ENCODE results near the gene SLC16A12. TPM values are rescaled to one million over a fixed set of nuclear protein-coding genes. Genes with fewer than 3 reads are reported as not detected.
"Not testable (repeated sequence)": the region's sequence is repeated elsewhere in the genome, so short reads cannot be mapped to it uniquely, and the experiment has no call there.

The SLC16A12 gene
- total and polyA plus RNA-seq, 2 of the 8 experiments (the other 6 are each of a cell fraction or from before 2014, with no cell fraction given): 1.6 to 1.9 TPM

DNA sequence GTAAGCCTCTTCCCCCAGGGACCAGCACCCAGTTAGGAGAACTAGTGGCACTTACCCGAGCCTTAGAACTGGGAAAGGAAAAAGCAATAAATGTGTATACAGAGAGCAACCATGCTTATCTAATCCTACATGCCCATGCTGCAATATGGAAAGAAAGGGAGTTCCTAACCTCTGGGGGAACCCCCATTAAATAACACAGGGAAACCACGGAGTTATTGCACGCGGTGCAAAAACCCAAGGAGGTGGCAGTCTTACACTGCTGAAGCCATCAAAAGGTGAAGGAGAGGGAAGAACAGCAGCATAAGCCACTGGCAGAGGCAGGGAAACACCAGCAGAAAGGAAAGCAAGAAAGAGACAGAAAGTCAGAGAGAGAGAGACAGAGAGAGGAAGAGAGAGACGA, 124.8 kb downstream of the SLC16A12 start:
- H2BK15ac ChIP-seq (ENCODE audit: low read length); H3K4me2 ChIP-seq (ENCODE audit: insufficient read depth in 1 of 2, low read depth in 2 of 2, low read length in 2 of 2); H2BK12ac ChIP-seq (ENCODE audit: low read depth, low read length); H4K20me1 ChIP-seq (replicated peaks in 1 of 2; ENCODE audit: control insufficient read depth in 1 of 2, insufficient read depth in 2 of 2, low read length in 2 of 2); H2BK5ac ChIP-seq (ENCODE audit: low read depth, low read length); H3K23me2 ChIP-seq (ENCODE audit: low read depth, low read length); FAIRE-seq; H4K91ac ChIP-seq (replicated peaks; ENCODE audit: insufficient read length, low read length); H4K8ac ChIP-seq (ENCODE audit: extremely low read depth, insufficient read depth, low read length); H3K4ac ChIP-seq (replicated peaks; ENCODE audit: insufficient read length, low read depth, low read length); POLR2A ChIA-PET (ENCODE audit: partially characterized antibody); H2AFZ ChIP-seq (ENCODE audit: low read length); H2AK5ac ChIP-seq (ENCODE audit: low read depth, low read length); H3K79me2 ChIP-seq (ENCODE audit: control insufficient read depth in 1 of 2, insufficient read depth in 2 of 2, low read length in 2 of 2); H3K18ac ChIP-seq (ENCODE audit: extremely low read depth, low read length); H3K9me3 ChIP-seq (ENCODE audit: insufficient read depth in 2 of 2, low read depth in 1 of 2, low read length in 1 of 2); H3K23ac ChIP-seq (ENCODE audit: insufficient read length); H3K27me3 ChIP-seq (replicated peaks in 1 of 4; ENCODE audit: control insufficient read depth in 3 of 4, extremely low read depth in 1 of 4, insufficient read depth in 3 of 4, low read length in 3 of 4); H3K27ac ChIP-seq (ENCODE audit: low read depth, low read length); H3K9ac ChIP-seq (replicated peaks in 1 of 4; ENCODE audit: extremely low read depth in 1 of 4, low read depth in 3 of 4, low read length in 3 of 4); DNase-seq (ENCODE audit: low read depth in 1 of 2, low spot score in 2 of 2); H3K79me1 ChIP-seq (ENCODE audit: low read depth, low read length); H3K4me3 ChIP-seq (ENCODE audit: extremely low read depth in 1 of 4, insufficient read depth in 2 of 4, low read depth in 3 of 4, low read length in 4 of 4); H3K4me1 ChIP-seq (replicated peaks in 1 of 4; ENCODE audit: control insufficient read depth in 3 of 4, insufficient read depth in 4 of 4, low read length in 3 of 4); H2BK120ac ChIP-seq (replicated peaks; ENCODE audit: low read depth, low read length); H3K56ac ChIP-seq (replicated peaks; ENCODE audit: insufficient read length, low read depth, low read length); CTCF ChIA-PET (ENCODE audit: partially characterized antibody); H3K36me3 ChIP-seq (ENCODE audit: control insufficient read depth in 2 of 4, insufficient read depth in 4 of 4, low read length in 3 of 4); H2BK20ac ChIP-seq (ENCODE audit: low read length); H3K14ac ChIP-seq (ENCODE audit: insufficient read length); H4K5ac ChIP-seq (ENCODE audit: insufficient read length, low read depth, low read length): not testable (repeated sequence)
- 84% methylated on average over 5 of the region's 5 CpGs; no CpG with 5 or more reads in 1 of the 2 experiments for WGBS, 2 experiments (ENCODE audit: extremely low coverage in 1 of 2, insufficient coverage in 1 of 2, insufficient read length in 1 of 2, insufficient replicate concordance in 2 of 2, low coverage in 1 of 2, low lambda C conversion rate in 2 of 2, missing lambda C conversion rate in 1 of 2)

DNA sequence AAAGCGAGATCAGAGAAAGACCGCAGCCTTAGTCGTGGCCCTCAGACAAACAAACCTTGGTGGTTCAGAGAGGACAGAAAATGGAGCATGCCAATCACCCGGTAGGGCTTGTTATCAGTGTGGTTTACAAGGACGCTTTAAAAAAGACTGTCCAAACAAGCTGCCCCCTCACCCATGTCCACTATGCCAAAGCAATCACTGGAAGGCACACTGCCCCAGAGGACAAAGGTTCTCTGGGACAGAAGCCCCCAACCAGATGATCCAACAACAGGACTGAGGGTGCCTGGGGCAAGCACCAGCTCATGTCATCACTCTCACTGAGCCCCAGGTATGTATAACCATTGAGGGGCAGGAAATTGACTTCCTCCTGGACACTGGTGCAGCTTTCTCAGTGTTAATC, 126.1 kb downstream of the SLC16A12 start:
- POLR2A ChIA-PET (ENCODE audit: partially characterized antibody): not testable (repeated sequence)

More for the DNA sequence above, 126.1 kb downstream of the SLC16A12 start:
- H3K36me3 ChIP-seq (ENCODE audit: control insufficient read depth in 2 of 4, insufficient read depth in 4 of 4, low read length in 3 of 4); H4K91ac ChIP-seq (replicated peaks; ENCODE audit: insufficient read length, low read length); DNase-seq (ENCODE audit: low read depth in 1 of 2, low spot score in 2 of 2); H4K8ac ChIP-seq (ENCODE audit: extremely low read depth, insufficient read depth, low read length); H3K27me3 ChIP-seq (replicated peaks in 1 of 4; ENCODE audit: control insufficient read depth in 3 of 4, extremely low read depth in 1 of 4, insufficient read depth in 3 of 4, low read length in 3 of 4); H3K14ac ChIP-seq (ENCODE audit: insufficient read length); H3K4me3 ChIP-seq (ENCODE audit: extremely low read depth in 1 of 4, insufficient read depth in 2 of 4, low read depth in 3 of 4, low read length in 4 of 4); H3K4me1 ChIP-seq (replicated peaks in 1 of 4; ENCODE audit: control insufficient read depth in 3 of 4, insufficient read depth in 4 of 4, low read length in 3 of 4); H3K9me3 ChIP-seq (ENCODE audit: insufficient read depth in 2 of 2, low read depth in 1 of 2, low read length in 1 of 2); H3K79me2 ChIP-seq (ENCODE audit: control insufficient read depth in 1 of 2, insufficient read depth in 2 of 2, low read length in 2 of 2); H2BK12ac ChIP-seq (ENCODE audit: low read depth, low read length); H2BK15ac ChIP-seq (ENCODE audit: low read length); H2BK20ac ChIP-seq (ENCODE audit: low read length); H2BK5ac ChIP-seq (ENCODE audit: low read depth, low read length); H4K5ac ChIP-seq (ENCODE audit: insufficient read length, low read depth, low read length); H3K9ac ChIP-seq (replicated peaks in 1 of 4; ENCODE audit: extremely low read depth in 1 of 4, low read depth in 3 of 4, low read length in 3 of 4); H3K79me1 ChIP-seq (ENCODE audit: low read depth, low read length); H2AK5ac ChIP-seq (ENCODE audit: low read depth, low read length); H3K4me2 ChIP-seq (ENCODE audit: insufficient read depth in 1 of 2, low read depth in 2 of 2, low read length in 2 of 2); H3K56ac ChIP-seq (replicated peaks; ENCODE audit: insufficient read length, low read depth, low read length); H4K20me1 ChIP-seq (replicated peaks in 1 of 2; ENCODE audit: control insufficient read depth in 1 of 2, insufficient read depth in 2 of 2, low read length in 2 of 2); FAIRE-seq; H2AFZ ChIP-seq (ENCODE audit: low read length); H3K23me2 ChIP-seq (ENCODE audit: low read depth, low read length); H3K27ac ChIP-seq (ENCODE audit: low read depth, low read length); H2BK120ac ChIP-seq (replicated peaks; ENCODE audit: low read depth, low read length); H3K4ac ChIP-seq (replicated peaks; ENCODE audit: insufficient read length, low read depth, low read length); H3K18ac ChIP-seq (ENCODE audit: extremely low read depth, low read length); H3K23ac ChIP-seq (ENCODE audit: insufficient read length): not testable (repeated sequence)
- CTCF ChIA-PET (ENCODE audit: partially characterized antibody): interaction anchor here (1.1 to 1.5 kb wide), 3 partner anchors 9 to 476 kb away, joined by 3 to 5 read pairs (median 4); no protein-coding TSS in a partner anchor
- 98% methylated on average over 5 of the region's 5 CpGs; no CpG with 5 or more reads in 1 of the 2 experiments for WGBS, 2 experiments (ENCODE audit: extremely low coverage in 1 of 2, insufficient coverage in 1 of 2, insufficient read length in 1 of 2, insufficient replicate concordance in 2 of 2, low coverage in 1 of 2, low lambda C conversion rate in 2 of 2, missing lambda C conversion rate in 1 of 2)

Measured in H1 (cell line).